Measurements from ENCODE around the gene SRPK2.
"Not testable (repeated sequence)": the region's sequence is repeated elsewhere in the genome, so short reads cannot be mapped to it uniquely, and the experiment has no call there.

DNA sequence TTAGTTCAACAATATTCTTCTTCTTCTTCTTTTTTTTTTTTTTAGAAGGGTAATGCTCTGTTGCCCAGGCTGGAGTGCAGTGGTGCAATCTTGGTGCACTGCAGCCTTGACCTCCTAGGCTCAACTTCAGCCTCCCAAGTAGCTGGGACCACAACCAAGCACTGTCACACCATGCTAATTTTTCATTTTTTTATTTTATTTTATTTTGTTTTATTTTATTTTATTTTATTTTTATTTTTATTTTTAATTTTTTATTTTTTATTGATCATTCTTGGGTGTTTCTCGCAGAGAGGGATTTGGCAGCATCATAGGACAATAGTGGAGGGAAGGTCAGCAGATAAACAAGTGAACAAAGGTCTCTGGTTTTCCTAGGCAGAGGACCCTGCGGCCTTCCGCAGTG, 21.1 kb upstream of the SRPK2 start:
- TF ChIP-seq, protein P1, sequence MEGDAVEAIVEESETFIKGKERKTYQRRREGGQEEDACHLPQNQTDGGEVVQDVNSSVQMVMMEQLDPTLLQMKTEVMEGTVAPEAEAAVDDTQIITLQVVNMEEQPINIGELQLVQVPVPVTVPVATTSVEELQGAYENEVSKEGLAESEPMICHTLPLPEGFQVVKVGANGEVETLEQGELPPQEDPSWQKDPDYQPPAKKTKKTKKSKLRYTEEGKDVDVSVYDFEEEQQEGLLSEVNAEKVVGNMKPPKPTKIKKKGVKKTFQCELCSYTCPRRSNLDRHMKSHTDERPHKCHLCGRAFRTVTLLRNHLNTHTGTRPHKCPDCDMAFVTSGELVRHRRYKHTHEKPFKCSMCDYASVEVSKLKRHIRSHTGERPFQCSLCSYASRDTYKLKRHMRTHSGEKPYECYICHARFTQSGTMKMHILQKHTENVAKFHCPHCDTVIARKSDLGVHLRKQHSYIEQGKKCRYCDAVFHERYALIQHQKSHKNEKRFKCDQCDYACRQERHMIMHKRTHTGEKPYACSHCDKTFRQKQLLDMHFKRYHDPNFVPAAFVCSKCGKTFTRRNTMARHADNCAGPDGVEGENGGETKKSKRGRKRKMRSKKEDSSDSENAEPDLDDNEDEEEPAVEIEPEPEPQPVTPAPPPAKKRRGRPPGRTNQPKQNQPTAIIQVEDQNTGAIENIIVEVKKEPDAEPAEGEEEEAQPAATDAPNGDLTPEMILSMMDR (IDR thresholded peaks at IDR 0.05) = not testable (repeated sequence)
- TF ChIP-seq SP1 (CRISPR knock-in tag; conservative IDR thresholded peaks at IDR 0.05) = not testable (repeated sequence)
